ENCODE data around the gene HTRA3.

DNA sequence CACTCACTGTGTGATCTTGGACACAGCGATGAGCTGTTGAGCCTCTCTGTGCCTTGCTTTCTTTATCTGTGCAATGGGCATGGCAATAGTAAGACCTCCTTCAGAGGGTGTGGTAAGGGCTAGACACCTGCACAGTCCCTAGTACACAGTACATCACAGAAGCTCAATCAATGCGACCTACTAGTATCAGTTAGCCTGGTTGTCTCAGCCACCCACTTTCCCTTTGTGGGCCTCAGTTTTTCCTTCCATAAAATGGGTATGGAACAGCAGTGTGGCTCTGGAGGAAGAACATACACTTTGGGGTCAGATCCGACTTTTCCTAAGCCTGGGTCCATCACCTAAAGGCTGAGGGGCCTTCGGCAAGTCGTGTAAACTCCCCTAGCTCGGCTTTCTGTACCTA lies 3.5 kb upstream of the HTRA3 start:
- no peak for TF ChIP-seq CTCF (IDR thresholded peaks at IDR 0.05)
- TF ChIP-seq POLR2AphosphoS5 (IDR thresholded peaks at IDR 0.05) = no peak
- TF ChIP-seq POLR2A (IDR thresholded peaks at IDR 0.05) = no peak

Data from suprapubic skin (tissue), 4 donors.